GM12878 (cell line): ENCODE measurements around the gene SDCCAG8. TPM values are rescaled to one million over a fixed set of nuclear protein-coding genes. Genes with fewer than 3 reads are reported as not detected.

Experiments
- ATAC-seq: fragments of 200-7000 bp; cut with Tn5 transposase; 3 replicates; pipeline ENCODE4 v1.9.1; 2020; ENCODE audit warnings: mild to moderate bottlenecking, moderate library complexity
- BruUV-seq: library from RNA; stranded (reverse); fragments of 400-500 nt; replicated peaks from 2 replicates; lab custom pipeline; 2021; lab: Mats Ljungman, UMichigan
- CTCF ChIA-PET: fragments of 300-600 bp; sonication (Branson Sonifier 250); formaldehyde crosslinking; extraction: SDS; loops from one replicate; lab custom pipeline; 2021; ENCODE audit warnings: inconsistent platforms; lab: Yijun Ruan, JAX
- POLR2A ChIA-PET: fragments of 350-600 bp; formaldehyde crosslinking; extraction: SDS; loops from one replicate; lab custom pipeline; 2021; ENCODE audit warnings: inconsistent platforms; lab: Charles Lee
- RAD21 ChIA-PET: fragments of 300-600 bp; sonication (Branson Sonifier 250); formaldehyde crosslinking; loops from one replicate; lab custom pipeline; 2023; ENCODE audit warnings: antibody characterized with exemption; ENCODE audit not compliant: unreplicated experiment; lab: Charles Lee
- SMC1A ChIA-PET: fragments of 300-600 bp; sonication (Branson Sonifier 250); formaldehyde crosslinking; loops from one replicate; lab custom pipeline; 2023; ENCODE audit not compliant: unreplicated experiment, uncharacterized antibody; lab: Charles Lee
- DNase-seq: peaks from one replicate; pipeline ENCODE4 v3.0.0-alpha.2; 2011; ENCODE audit warnings: low read depth, low spot score
- FAIRE-seq: peaks from 3 replicates; lab custom pipeline; 2011; peaks lifted over from hg19 to GRCh38; lab: Jason Lieb, UNC
- H2AFZ ChIP-seq: 2 replicates; pipeline ENCODE4 v1.6.0; 2011; ENCODE audit warnings: low read depth, low read length, control low read depth; ENCODE audit not compliant: control insufficient read depth
- H3K27ac ChIP-seq: 2 replicates; pipeline ENCODE4 v1.5.1; 2011; ENCODE audit warnings: control low read depth; ENCODE audit not compliant: control insufficient read depth, insufficient read depth
- H3K27me3 ChIP-seq, 2 experiments: replicated peaks in 1 of 2; 2 replicates each; pipeline versions ENCODE4 v1.6.0 to v1.6.1; 2011; ENCODE audit warnings: low read length in 1 of 2; ENCODE audit not compliant: control insufficient read depth in 2 of 2, insufficient read depth in 2 of 2
- H3K36me3 ChIP-seq, 2 experiments: 2 replicates each; pipeline ENCODE4 v1.5.1; 2011; ENCODE audit warnings: low read length in 1 of 2; ENCODE audit not compliant: control insufficient read depth in 2 of 2, insufficient read depth in 2 of 2
- H3K4me1 ChIP-seq: 2 replicates; pipeline ENCODE4 v1.6.1; 2011; ENCODE audit warnings: mild to moderate bottlenecking, low read length, moderate library complexity, mixed read lengths; ENCODE audit not compliant: control insufficient read depth, insufficient read depth
- H3K4me2 ChIP-seq: 2 replicates; pipeline ENCODE4 v1.6.0; 2011; ENCODE audit warnings: control low read depth; ENCODE audit not compliant: control insufficient read depth, insufficient read depth
- H3K4me3 ChIP-seq: fragments of 200-600 bp; sonication (generic); 2 replicates; pipeline ENCODE4 v1.5.1; 2016
- H3K79me2 ChIP-seq: 2 replicates; pipeline ENCODE4 v1.6.0; 2011; ENCODE audit warnings: low read length; ENCODE audit not compliant: control insufficient read depth, insufficient read depth
- H3K9ac ChIP-seq: 2 replicates; pipeline ENCODE4 v1.8.0; 2011; ENCODE audit warnings: low read length, control low read depth, mixed read lengths; ENCODE audit not compliant: control insufficient read depth, insufficient read depth
- H3K9me3 ChIP-seq: replicated peaks from 3 replicates; pipeline ENCODE4 v1.5.1; 2011; ENCODE audit warnings: mild to moderate bottlenecking, low read length; ENCODE audit not compliant: control insufficient read depth, insufficient read depth
- H4K20me1 ChIP-seq: 2 replicates; pipeline ENCODE4 v1.6.0; 2011; ENCODE audit not compliant: control insufficient read depth, insufficient read depth
- BCLAF1 ChIP-seq: fragments of 450-650 bp; IDR thresholded peaks from 2 replicates; pipeline ENCODE4 v1.6.1; 2017; ENCODE audit warnings: antibody characterized with exemption, mild to moderate bottlenecking, moderate library complexity
- EZH2 ChIP-seq: IDR thresholded peaks from 2 replicates; pipeline ENCODE4 v1.6.1; 2012; ENCODE audit warnings: low read depth, mild to moderate bottlenecking, control low read depth, inconsistent platforms, low read length, borderline replicate concordance; ENCODE audit not compliant: control insufficient read depth
- FOXM1 ChIP-seq: IDR thresholded peaks from 2 replicates; pipeline ENCODE4 v1.6.1; 2012; ENCODE audit warnings: low read depth, mild to moderate bottlenecking, inconsistent platforms, low read length, moderate library complexity
- MTA3 ChIP-seq: IDR thresholded peaks from 2 replicates; pipeline ENCODE4 v1.6.1; 2012; ENCODE audit warnings: low read length, inconsistent platforms, borderline replicate concordance
- RAD21 ChIP-seq: IDR thresholded peaks from 2 replicates; pipeline ENCODE4 v1.6.1; 2011; ENCODE audit warnings: mild to moderate bottlenecking, low read depth, low read length, moderate library complexity; ENCODE audit not compliant: insufficient read depth
- RELA ChIP-seq: fragments of 450-650 bp; IDR thresholded peaks from 2 replicates; pipeline ENCODE4 v1.8.0; 2014; ENCODE audit warnings: borderline replicate concordance; ENCODE audit not compliant: partially characterized antibody
- ZNF217 ChIP-seq: fragments of 450-650 bp; IDR thresholded peaks from 2 replicates; pipeline ENCODE4 v1.6.1; 2017; ENCODE audit warnings: antibody characterized with exemption, mild to moderate bottlenecking
- ZNF622 ChIP-seq: fragments of 450-650 bp; IDR thresholded peaks from 2 replicates; pipeline ENCODE4 v1.6.1; 2017; ENCODE audit warnings: mild to moderate bottlenecking, inconsistent platforms
- WGBS: methylation state at CpG from one replicate; pipeline ENCODE4 v1.1.6; 2016; ENCODE audit warnings: low lambda C conversion rate; ENCODE audit not compliant: insufficient replicate concordance, insufficient coverage; ENCODE audit errors: missing lambda C conversion rate; 5-methylcytosine and 5-hydroxymethylcytosine counted together
- in situ Hi-C: fragments of 300-500 bp; cut with MboI; formaldehyde crosslinking; loops from 9 replicates; pipeline ENCODE4 v1.14.3; 2018; ENCODE audit warnings: mixed read lengths
- intact Hi-C: fragments of 100-400 bp; cut with micrococcal nuclease; formaldehyde crosslinking; loops from one replicate; pipeline ENCODE4 v1.14.2; 2022; ENCODE audit not compliant: unreplicated experiment
- polyA plus RNA-seq, 11 experiments: library from polyadenylated mRNA; depleted of rRNA in 4 of 11; unstranded in 6 of 11; stranded (reverse) in 5 of 11; fragments of >200 nt; fragmentation: Nextera tagmentation in 4 of 11; fragmentation: Illumina TruSeq in 1 of 11; extraction: Ambion mirVana in 4 of 11; extraction: Trizol in 1 of 11; gene quantifications; 1 replicate in 1 of 11; 2 replicates in 10 of 11; pipeline versions ENCODE4 v1.2.1 to v1.2.3, GENCODE V29; 2011 to 2016; ENCODE audit warnings: inconsistent platforms in 2 of 11, missing spikeins in 2 of 11, low read depth in 1 of 11
- total RNA-seq, 4 experiments: library from RNA; depleted of rRNA in 3 of 4; stranded (reverse); fragments of >200 nt in 3 of 4; fragmentation: Illumina TruSeq in 1 of 4; extraction: Trizol in 1 of 4; gene quantifications; 2 replicates each; pipeline versions ENCODE4 v1.2.1 to v1.2.3, GENCODE V29; 2013 to 2021
- TF ChIP-seq, protein P1 (sequence below): fragments of 150-350 bp; IDR thresholded peaks from 2 replicates; pipeline ENCODE4 v1.6.1; 2016; ENCODE audit warnings: low read depth, low read length

The SDCCAG8 gene
- total and polyA plus RNA-seq, 10 of the 15 experiments (the other 5 are each of a cell fraction or from before 2014, with no cell fraction given): 15.0 to 25.6 (median 20.6) TPM

DNA sequence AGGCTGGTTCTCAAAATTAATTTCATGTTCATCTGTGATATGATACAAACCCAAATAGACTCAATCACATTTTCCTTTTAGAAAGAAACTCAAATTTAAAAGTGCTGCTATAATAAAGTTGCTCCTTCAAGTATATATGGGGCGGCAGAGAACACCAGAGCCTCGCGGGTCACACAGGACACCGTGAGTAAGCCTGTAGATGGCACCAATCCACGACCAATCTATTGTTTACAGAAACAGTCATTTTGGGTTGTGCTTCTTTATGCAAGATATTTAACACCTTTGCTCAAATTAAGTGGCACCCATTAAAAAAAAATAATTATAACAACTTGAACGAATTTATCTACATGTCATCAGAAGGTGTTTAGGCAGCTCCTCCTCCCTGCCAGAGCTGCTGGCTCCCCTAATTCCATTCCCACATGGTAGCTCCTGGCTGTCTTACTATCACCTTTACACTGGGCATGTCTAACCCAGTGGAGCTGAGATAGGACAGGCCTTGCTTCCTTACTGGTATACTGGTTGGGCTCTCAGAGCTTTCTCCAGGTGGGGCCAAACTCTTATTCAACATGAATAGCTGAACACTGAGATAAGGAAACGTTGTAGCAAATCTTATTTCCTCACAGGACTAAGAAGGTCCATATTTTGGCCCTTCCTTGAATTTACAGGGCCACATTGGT lies 287.0 kb downstream of the SDCCAG8 start:
- POLR2A ChIA-PET: no interaction called here

More for the DNA sequence above, 287.0 kb downstream of the SDCCAG8 start:
- Histone ChIP-seq H3K27ac (no peak overlapping the region), H3K4me1 (no peaks in the 10 kb centered on the region), H3K9me3 (no peaks in the 10 kb centered on the region), H3K36me3 (no peaks in the 10 kb centered on the region), H4K20me1 (no peaks in the 10 kb centered on the region), H3K27me3 (no peaks in the 10 kb centered on the region), H2AFZ (no peak overlapping the region), H3K4me2 (no peak overlapping the region), H3K79me2 (no peaks in the 10 kb centered on the region), H3K4me3 (no peak overlapping the region), H3K9ac (no peak overlapping the region)
- ChIA-PET CTCF (interaction anchor here (0.6 kb wide), 1 partner anchor 748 kb away, joined by 4 read pairs; no protein-coding TSS in a partner anchor), RAD21 (interaction anchor here (0.5 kb wide), 1 partner anchor 107 kb away, joined by 3 read pairs; no protein-coding TSS in a partner anchor), SMC1A (no interaction called here)
- FAIRE-seq (peak; percentile 65), DNase-seq (no peak), ATAC-seq (no peak)
- BruUV-seq: no TSS peak
- intact Hi-C loops (loop anchor here (2.0 kb wide), 1 partner anchor 730 kb away; no protein-coding TSS in a partner anchor), in situ Hi-C loops (no loop called here)
- WGBS: 64% methylated on average over 7 of the region's 7 CpGs
- no peak for TF ChIP-seq RELA
- TF ChIP-seq FOXM1: no peak
- TF ChIP-seq ZNF622: no peak
- no peak for TF ChIP-seq ZNF217
- no peak for TF ChIP-seq RAD21
- TF ChIP-seq, protein P1, sequence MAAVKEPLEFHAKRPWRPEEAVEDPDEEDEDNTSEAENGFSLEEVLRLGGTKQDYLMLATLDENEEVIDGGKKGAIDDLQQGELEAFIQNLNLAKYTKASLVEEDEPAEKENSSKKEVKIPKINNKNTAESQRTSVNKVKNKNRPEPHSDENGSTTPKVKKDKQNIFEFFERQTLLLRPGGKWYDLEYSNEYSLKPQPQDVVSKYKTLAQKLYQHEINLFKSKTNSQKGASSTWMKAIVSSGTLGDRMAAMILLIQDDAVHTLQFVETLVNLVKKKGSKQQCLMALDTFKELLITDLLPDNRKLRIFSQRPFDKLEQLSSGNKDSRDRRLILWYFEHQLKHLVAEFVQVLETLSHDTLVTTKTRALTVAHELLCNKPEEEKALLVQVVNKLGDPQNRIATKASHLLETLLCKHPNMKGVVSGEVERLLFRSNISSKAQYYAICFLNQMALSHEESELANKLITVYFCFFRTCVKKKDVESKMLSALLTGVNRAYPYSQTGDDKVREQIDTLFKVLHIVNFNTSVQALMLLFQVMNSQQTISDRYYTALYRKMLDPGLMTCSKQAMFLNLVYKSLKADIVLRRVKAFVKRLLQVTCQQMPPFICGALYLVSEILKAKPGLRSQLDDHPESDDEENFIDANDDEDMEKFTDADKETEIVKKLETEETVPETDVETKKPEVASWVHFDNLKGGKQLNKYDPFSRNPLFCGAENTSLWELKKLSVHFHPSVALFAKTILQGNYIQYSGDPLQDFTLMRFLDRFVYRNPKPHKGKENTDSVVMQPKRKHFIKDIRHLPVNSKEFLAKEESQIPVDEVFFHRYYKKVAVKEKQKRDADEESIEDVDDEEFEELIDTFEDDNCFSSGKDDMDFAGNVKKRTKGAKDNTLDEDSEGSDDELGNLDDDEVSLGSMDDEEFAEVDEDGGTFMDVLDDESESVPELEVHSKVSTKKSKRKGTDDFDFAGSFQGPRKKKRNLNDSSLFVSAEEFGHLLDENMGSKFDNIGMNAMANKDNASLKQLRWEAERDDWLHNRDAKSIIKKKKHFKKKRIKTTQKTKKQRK: no peak
- TF ChIP-seq EZH2: no peak
- TF ChIP-seq BCLAF1: no peak
- no peak for TF ChIP-seq MTA3
